Epidermal melanocyte (primary cell): Measurements from ENCODE around the gene PODN.

ENCODE experiments used
- DNase-seq: peaks from one replicate; pipeline ENCODE4 v3.0.0; 2011; ENCODE audit warnings: low spot score; ENCODE audit not compliant: insufficient read length

PODN gene

GRCh38 chr1:53131590-53131938, 69.6 kb downstream of the PODN start:
- DNase-seq = no peak

GRCh38 chr1:53132176-53132575, 70.2 kb downstream of the PODN start:
- DNase-seq = no peak

- DNase-seq = no peak
These were observed 71.4 kb downstream of the PODN start for GRCh38 chr1:53133261-53134041.

- DNase-seq = no peak
These were observed 72.1 kb downstream of the PODN start for GRCh38 chr1:53134042-53134485.
